HS-27A (cell line): Measurements from ENCODE around the gene HIP1.
"Not testable (repeated sequence)": the region's sequence is repeated elsewhere in the genome, so short reads cannot be mapped to it uniquely, and the experiment has no call there.

Experiments used
- DNase-seq: peaks from one replicate; pipeline ENCODE4 v3.0.0-alpha.2; 2012; ENCODE audit warnings: low read depth, missing footprints

HIP1 gene

GRCh38 chr7:75738975-75739795 is 444 bp upstream of the HIP1 start:
- DNase-seq = peak; percentile 88

GRCh38 chr7:75737856-75738603 is 711 bp downstream of the HIP1 start:
- no peak for DNase-seq

- no peak for DNase-seq
These were observed 3.0 kb downstream of the HIP1 start for GRCh38 chr7:75735581-75736350.

GRCh38 chr7:75734586-75735458 is 3.9 kb downstream of the HIP1 start:
- no peak for DNase-seq

- DNase-seq = peak; percentile 51
These were observed 5.7 kb downstream of the HIP1 start for GRCh38 chr7:75732764-75733630.

GRCh38 chr7:75732016-75732521 is 6.7 kb downstream of the HIP1 start:
- DNase-seq = no peak

GRCh38 chr7:75729851-75730274 is 8.9 kb downstream of the HIP1 start:
- no peak for DNase-seq

- no peak for DNase-seq
These were observed 10.7 kb downstream of the HIP1 start for GRCh38 chr7:75727881-75728593.

GRCh38 chr7:75727351-75727750 is 11.4 kb downstream of the HIP1 start:
- not testable (repeated sequence) for DNase-seq

GRCh38 chr7:75725306-75725705 is 13.4 kb downstream of the HIP1 start:
- no peak for DNase-seq

GRCh38 chr7:75723444-75723843 is 15.3 kb downstream of the HIP1 start:
- DNase-seq = no peak

GRCh38 chr7:75722373-75722772 is 16.4 kb downstream of the HIP1 start:
- no peak for DNase-seq

GRCh38 chr7:75721922-75722321 is 16.8 kb downstream of the HIP1 start:
- not testable (repeated sequence) for DNase-seq

- DNase-seq = no peak
These were observed 17.3 kb downstream of the HIP1 start for GRCh38 chr7:75721426-75721825.

GRCh38 chr7:75719626-75720025 is 19.1 kb downstream of the HIP1 start:
- no peak for DNase-seq

- DNase-seq = no peak
These were observed 20.2 kb downstream of the HIP1 start for GRCh38 chr7:75718390-75719031.

- DNase-seq = not testable (repeated sequence)
These were observed 21.0 kb downstream of the HIP1 start for GRCh38 chr7:75717746-75718145.

- DNase-seq = peak; percentile 86
These were observed 21.6 kb downstream of the HIP1 start for GRCh38 chr7:75716992-75717626.

- DNase-seq = no peak
These were observed 22.9 kb downstream of the HIP1 start for GRCh38 chr7:75715864-75716263.
